Common myeloid progenitor, CD34-positive (primary cell): ENCODE data around the gene THSD1.
"Not testable (repeated sequence)": the region's sequence is repeated elsewhere in the genome, so short reads cannot be mapped to it uniquely, and the experiment has no call there.

ENCODE experiments used
- CTCF ChIA-PET: fragments of 350-600 bp; sonication (Branson Sonifier 250); formaldehyde crosslinking; loops from one replicate; lab custom pipeline; 2021; ENCODE audit warnings: antibody characterized with exemption; lab: Charles Lee
- POLR2A ChIA-PET: fragments of 350-600 bp; sonication (Branson Sonifier 250); formaldehyde crosslinking; loops from one replicate; lab custom pipeline; 2021; ENCODE audit warnings: antibody characterized with exemption; lab: Charles Lee
- DNase-seq, 3 donors: peaks; one replicate each; pipeline versions ENCODE4 v3.0.0 to v3.0.0-alpha.2; 2013
- H3K27ac ChIP-seq, 2 experiments: 1 replicate in 1 of 2; 2 replicates in 1 of 2; pipeline ENCODE4 v1.7.0; 2013; ENCODE audit warnings: inconsistent platforms in 2 of 2, low read length in 2 of 2, mild to moderate bottlenecking in 2 of 2, low read depth in 1 of 2, moderate library complexity in 1 of 2; ENCODE audit not compliant: severe bottlenecking in 2 of 2, insufficient read depth in 1 of 2, poor library complexity in 1 of 2
- H3K27me3 ChIP-seq, 5 experiments: replicated peaks in 2 of 5; 1 replicate in 3 of 5; 2 replicates in 2 of 5; pipeline versions ENCODE4 v1.6.1 to v1.7.0; 2013; ENCODE audit warnings: low read length in 4 of 5, mild to moderate bottlenecking in 2 of 5, moderate library complexity in 2 of 5, inconsistent platforms in 1 of 5; ENCODE audit not compliant: insufficient read depth in 5 of 5, control insufficient read depth in 4 of 5
- H3K36me3 ChIP-seq, 4 experiments: 1 replicate in 2 of 4; 2 replicates in 2 of 4; pipeline versions ENCODE4 v1.6.1 to v1.7.0; 2013; ENCODE audit warnings: low read length in 3 of 4, control low read depth in 1 of 4, mild to moderate bottlenecking in 1 of 4; ENCODE audit not compliant: control insufficient read depth in 4 of 4, insufficient read depth in 4 of 4
- H3K4me1 ChIP-seq, 4 experiments: 1 replicate in 3 of 4; 2 replicates in 1 of 4; pipeline versions ENCODE4 v1.6.1 to v1.7.1; 2013; ENCODE audit warnings: low read length in 3 of 4, mild to moderate bottlenecking in 3 of 4, control low read depth in 1 of 4, inconsistent platforms in 1 of 4, moderate library complexity in 1 of 4; ENCODE audit not compliant: control insufficient read depth in 4 of 4, insufficient read depth in 4 of 4; ENCODE audit errors: control extremely low read depth in 1 of 4
- H3K4me3 ChIP-seq, 7 experiments: 1 replicate in 4 of 7; 2 replicates in 3 of 7; pipeline versions ENCODE4 v1.5.1 to v1.7.0; 2013; ENCODE audit warnings: mild to moderate bottlenecking in 7 of 7, low read length in 6 of 7, moderate library complexity in 6 of 7, inconsistent platforms in 2 of 7, low read depth in 2 of 7, control low read depth in 1 of 7; ENCODE audit not compliant: insufficient read depth in 4 of 7, control insufficient read depth in 1 of 7; ENCODE audit errors: extremely low read depth in 1 of 7
- H3K9me3 ChIP-seq, 5 experiments: 1 replicate in 4 of 5; 2 replicates in 1 of 5; pipeline versions ENCODE4 v1.6.1 to v1.7.1; 2013; ENCODE audit warnings: low read length in 4 of 5, mild to moderate bottlenecking in 2 of 5, inconsistent platforms in 1 of 5, low read depth in 1 of 5, moderate library complexity in 1 of 5; ENCODE audit not compliant: control insufficient read depth in 4 of 5, insufficient read depth in 2 of 5; ENCODE audit errors: control extremely low read depth in 1 of 5
- WGBS: methylation state at CpG from one replicate; pipeline ENCODE4 v1.1.5; 2013; ENCODE audit not compliant: insufficient coverage; 5-methylcytosine and 5-hydroxymethylcytosine counted together

THSD1 gene

DNA sequence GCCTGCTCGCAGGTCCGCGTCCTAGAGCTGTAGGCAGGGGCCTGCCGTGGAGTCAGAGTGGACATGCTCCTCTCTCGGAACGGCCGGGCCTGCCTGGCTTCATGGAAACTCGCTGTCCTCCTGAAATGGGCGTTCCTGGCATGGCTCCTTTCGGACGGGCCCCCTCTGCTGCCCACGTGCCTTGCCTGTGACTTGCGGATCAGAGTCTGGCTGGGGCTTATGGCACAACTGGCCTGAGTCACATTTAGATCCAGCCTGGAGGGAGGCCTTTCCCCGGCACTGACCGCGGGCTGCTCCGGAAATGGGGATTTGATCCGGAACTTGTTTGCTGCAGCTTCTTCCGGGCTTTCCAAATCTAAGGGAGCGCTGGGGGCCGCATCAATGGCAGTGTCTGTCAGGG, 28.1 kb downstream of the THSD1 start:
- Histone ChIP-seq H3K9me3 (no peaks in the 10 kb centered on the region), H3K4me3 (no peak overlapping the region), H3K27ac (no peak overlapping the region), H3K36me3 (no peaks in the 10 kb centered on the region), H3K27me3 (no peaks in the 10 kb centered on the region), H3K4me1 (no peaks in the 10 kb centered on the region)
- WGBS: 96% methylated on average over 21 of the region's 21 CpGs
- DNase-seq: no peak
- CTCF ChIA-PET: no interaction called here
- POLR2A ChIA-PET: no interaction called here

DNA sequence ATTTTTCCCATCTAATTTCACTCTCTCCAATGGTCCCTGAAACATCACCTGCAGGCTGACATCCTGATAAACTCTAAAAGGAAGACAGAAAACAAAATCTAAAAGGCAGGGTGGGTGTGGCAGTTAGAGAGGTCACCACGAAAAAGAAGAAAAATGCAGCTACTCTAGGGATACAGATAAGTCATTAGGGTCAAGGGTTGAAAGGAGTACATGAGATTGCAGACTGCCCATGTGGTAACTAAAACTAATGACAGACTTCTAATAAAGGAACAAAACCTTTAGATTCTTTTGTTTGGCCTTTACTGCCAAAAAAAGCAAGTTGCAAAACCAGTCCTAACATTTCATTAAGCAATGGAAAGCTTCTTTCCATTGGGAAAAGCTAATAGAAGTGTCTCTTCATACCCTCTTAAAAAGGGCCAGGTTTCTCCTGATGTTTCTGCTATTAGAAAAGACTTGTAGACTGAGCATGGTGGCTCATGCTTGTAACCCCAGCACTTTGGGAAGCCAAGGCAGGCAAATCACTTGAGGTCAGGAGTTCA, 31.0 kb downstream of the THSD1 start:
- POLR2A ChIA-PET: no interaction called here
- CTCF ChIA-PET: no interaction called here
- no peak overlapping the region for H3K27ac ChIP-seq
- H3K4me3 ChIP-seq: no peak overlapping the region
- H3K27me3 ChIP-seq: no peaks in the 10 kb centered on the region
- no peak for DNase-seq
- peaks cover 0 to 3% (median 0%) of the 10 kb centered on the region in 4 experiments for H3K4me1 ChIP-seq
- 83% methylated on average over 1 of the region's 1 CpG for WGBS
- H3K36me3 ChIP-seq: no peaks in the 10 kb centered on the region
- no peaks in the 10 kb centered on the region for H3K9me3 ChIP-seq

DNA sequence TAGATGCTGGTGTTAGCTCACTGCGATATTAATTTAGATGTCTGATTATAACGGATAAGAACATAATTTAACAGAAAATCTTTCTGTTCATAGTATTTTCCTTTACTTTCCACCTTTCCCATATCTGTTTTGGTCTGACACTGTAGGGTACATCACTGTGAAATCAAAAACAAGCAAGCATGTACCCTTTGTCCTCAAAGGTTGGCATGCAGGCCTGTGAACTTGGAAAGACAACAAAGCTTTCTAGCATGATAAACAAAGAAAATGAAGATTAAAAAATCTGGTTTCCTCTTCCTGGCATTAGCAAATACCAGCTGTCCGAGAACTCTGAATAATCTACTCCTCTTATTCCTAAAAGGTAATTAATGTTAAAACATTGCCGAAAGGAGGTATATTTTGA, 31.6 kb downstream of the THSD1 start:
- no peaks in the 10 kb centered on the region for H3K27me3 ChIP-seq
- H3K27ac ChIP-seq: no peak overlapping the region
- H3K36me3 ChIP-seq: no peaks in the 10 kb centered on the region
- ChIA-PET CTCF (no interaction called here), POLR2A (no interaction called here)
- no CpG with 5 or more reads among the region's 4 CpGs for WGBS
- peaks cover 0 to 3% (median 0%) of the 10 kb centered on the region in 4 experiments for H3K4me1 ChIP-seq
- H3K9me3 ChIP-seq: no peaks in the 10 kb centered on the region
- no peak overlapping the region for H3K4me3 ChIP-seq
- DNase-seq: no peak

DNA sequence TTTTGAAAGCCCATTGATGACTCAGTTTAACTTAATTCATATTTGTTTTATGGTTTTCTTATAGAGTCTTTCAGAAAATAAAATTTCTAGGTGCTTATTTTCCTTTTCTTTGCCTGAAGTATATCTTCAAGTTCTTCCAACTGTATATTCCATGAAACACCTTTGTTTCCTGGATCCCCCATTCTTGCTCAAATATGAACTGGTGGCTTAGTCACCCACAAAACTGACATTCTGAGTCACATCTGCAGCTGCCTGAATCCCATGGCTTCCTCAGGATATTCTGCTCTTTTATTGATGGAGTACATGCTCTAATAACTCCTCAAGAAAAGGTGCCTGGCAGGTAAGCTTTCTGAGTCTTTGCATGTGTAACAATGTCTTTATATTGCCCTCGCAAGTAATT, 32.7 kb downstream of the THSD1 start:
- H3K9me3 ChIP-seq, H3K27me3 ChIP-seq, DNase-seq, POLR2A ChIA-PET, H3K36me3 ChIP-seq, CTCF ChIA-PET, H3K4me1 ChIP-seq, H3K4me3 ChIP-seq, H3K27ac ChIP-seq: not testable (repeated sequence)
- WGBS: no CpG with 5 or more reads among the region's 1 CpG

DNA sequence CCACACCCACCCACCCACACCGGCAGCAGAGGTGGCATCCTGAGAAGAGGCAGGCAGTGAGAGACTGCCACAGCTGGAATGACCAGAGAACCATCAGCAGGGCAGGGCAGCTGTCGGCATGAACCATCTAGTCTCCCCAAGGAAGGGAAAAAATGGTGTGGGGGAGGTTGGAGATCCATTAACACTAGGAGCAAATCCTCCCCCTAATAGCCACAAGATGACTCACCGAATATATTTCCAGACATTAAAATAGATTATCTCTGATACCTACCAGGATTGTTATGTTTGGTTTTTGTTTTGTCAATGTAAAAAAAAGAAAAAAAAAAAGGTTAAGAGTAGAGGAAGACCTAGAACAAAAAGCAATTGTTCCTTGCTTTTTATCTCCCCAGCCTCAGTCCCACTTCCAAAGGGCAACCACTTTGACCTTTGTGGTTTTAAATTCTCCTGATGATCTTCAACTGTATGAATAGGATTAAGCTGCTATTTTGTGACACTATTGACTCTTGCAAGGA, 34.2 kb downstream of the THSD1 start:
- WGBS: 100% methylated on average over 1 of the region's 3 CpGs
- no peak for DNase-seq
- POLR2A ChIA-PET: no interaction called here
- CTCF ChIA-PET: interaction anchor here (1.2 kb wide), 1 partner anchor 27 kb away, joined by 3 read pairs; no protein-coding TSS in a partner anchor
- no peaks in the 10 kb centered on the region for H3K36me3 ChIP-seq
- peaks cover 0 to 3% (median 0%) of the 10 kb centered on the region in 4 experiments for H3K4me1 ChIP-seq
- H3K27me3 ChIP-seq: no peaks in the 10 kb centered on the region
- no peaks in the 10 kb centered on the region for H3K9me3 ChIP-seq
- no peak overlapping the region for H3K4me3 ChIP-seq
- no peak overlapping the region for H3K27ac ChIP-seq

DNA sequence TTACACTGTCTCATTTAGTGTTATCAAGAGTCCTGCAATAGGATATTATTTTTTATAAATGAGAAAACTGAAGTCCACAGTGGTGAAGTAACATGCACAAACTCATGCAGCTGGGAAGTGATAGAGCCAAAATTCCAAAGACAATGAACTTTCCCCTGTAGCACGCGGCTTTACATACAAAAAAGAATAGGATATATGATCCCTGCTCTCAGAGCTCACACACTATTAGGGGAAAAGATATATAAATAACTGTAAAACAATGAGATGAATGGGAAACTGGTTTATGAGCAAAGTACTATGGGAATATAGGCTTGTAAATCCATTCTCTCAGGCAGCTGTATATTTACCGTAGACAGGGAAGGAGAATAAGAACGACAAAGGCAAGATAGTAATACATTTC, 39.7 kb downstream of the THSD1 start:
- Histone ChIP-seq H3K9me3 (no peaks in the 10 kb centered on the region), H3K36me3 (no peaks in the 10 kb centered on the region), H3K4me3 (no peak overlapping the region), H3K27ac (no peak overlapping the region), H3K4me1 (no peaks in the 10 kb centered on the region), H3K27me3 (no peaks in the 10 kb centered on the region)
- ChIA-PET POLR2A (no interaction called here), CTCF (no interaction called here)
- no peak for DNase-seq
- WGBS: no CpG with 5 or more reads among the region's 4 CpGs

DNA sequence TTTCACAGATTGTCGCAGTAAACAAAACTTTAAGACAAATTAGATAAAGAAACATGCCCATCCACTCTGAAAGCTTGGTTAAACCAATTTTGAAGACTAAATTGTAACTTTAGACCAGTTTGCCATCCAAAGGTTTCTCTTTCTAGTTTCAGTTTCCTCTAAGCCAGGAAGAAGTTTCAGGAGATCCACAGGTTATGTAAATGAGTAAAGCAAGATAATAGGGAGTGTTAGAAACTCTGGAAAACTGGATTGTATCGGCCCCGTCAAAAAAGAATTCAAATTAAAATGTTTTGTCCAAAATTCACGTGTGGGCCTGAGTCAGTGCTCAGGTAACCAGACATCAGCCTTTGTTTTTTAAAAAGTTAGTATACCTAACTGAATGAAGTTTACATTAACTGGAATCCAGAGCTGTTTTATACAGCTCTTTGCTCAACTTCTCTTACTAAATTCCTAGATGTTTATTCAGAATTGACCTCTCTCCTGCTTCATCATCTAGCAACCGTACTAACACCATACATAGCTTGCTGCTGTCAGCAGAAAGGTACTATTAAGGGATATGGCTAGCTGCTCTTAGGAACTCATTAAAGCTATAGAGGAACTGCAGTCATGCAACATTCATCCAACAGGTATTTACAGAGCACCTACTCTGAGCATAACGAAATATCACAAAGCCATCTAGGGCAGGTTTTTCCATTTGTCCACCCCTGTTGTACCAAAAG, 43.6 kb downstream of the THSD1 start:
- H3K36me3 ChIP-seq, DNase-seq, POLR2A ChIA-PET, H3K4me3 ChIP-seq, H3K27me3 ChIP-seq, H3K27ac ChIP-seq, CTCF ChIA-PET, H3K9me3 ChIP-seq, H3K4me1 ChIP-seq: not testable (repeated sequence)
- no CpG with 5 or more reads among the region's 6 CpGs for WGBS
